ENCODE measurements around the gene RAB27B.

DNA sequence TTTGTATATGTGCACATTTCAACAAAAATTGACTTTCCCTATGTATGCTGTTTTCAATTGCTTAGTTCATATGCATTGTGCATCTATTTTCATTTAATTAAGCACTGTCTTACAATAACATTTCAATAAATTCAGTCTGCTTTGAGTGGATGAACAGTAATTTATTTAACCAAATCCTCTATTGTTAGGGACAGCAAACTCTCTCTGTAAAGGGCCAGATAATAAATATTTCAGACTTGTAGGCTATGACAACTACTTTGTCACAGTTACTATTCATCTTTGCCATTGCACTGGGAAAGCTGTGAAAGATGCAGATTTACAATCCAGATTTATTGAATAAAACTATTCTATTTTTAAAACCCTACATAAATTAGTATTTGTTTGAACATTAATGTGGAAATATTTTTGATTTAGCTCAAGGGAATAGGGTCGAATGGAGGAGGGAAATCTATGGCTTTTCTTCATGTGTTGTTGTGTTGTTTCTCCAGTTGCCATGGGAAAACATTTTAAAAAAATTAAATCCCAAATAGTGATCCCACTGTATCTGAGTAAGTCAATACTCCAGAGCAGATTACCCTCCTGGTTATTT lies 14.2 kb upstream of the RAB27B start:
- TF ChIP-seq POLR2AphosphoS5 (IDR thresholded peaks at IDR 0.05; ENCODE audit: borderline replicate concordance, low read depth, low read length) (no peak), EZH2 (IDR thresholded peaks at IDR 0.05) (no peak)
